GM13976 (cell line): Measurements from ENCODE around the gene MTFMT.

Experiments used
- DNase-seq: peaks from one replicate; pipeline ENCODE4 v3.0.0; 2012; ENCODE audit warnings: low spot score
- in situ Hi-C: fragments of 300-500 bp; cut with MboI; formaldehyde crosslinking; loops from one replicate; pipeline ENCODE4 v1.12.0; 2022; ENCODE audit warnings: low sequenced_read_pairs, mixed read lengths, inconsistent platforms; ENCODE audit not compliant: unreplicated experiment
- TF ChIP-seq, protein P1 (sequence below): IDR thresholded peaks from 2 replicates; pipeline ENCODE4 v1.5.1; 2012; ENCODE audit warnings: borderline replicate concordance, mild to moderate bottlenecking; ENCODE audit not compliant: insufficient read depth; ENCODE audit errors: extremely low read depth, missing control alignments, control extremely low read depth

Gene MTFMT

DNA sequence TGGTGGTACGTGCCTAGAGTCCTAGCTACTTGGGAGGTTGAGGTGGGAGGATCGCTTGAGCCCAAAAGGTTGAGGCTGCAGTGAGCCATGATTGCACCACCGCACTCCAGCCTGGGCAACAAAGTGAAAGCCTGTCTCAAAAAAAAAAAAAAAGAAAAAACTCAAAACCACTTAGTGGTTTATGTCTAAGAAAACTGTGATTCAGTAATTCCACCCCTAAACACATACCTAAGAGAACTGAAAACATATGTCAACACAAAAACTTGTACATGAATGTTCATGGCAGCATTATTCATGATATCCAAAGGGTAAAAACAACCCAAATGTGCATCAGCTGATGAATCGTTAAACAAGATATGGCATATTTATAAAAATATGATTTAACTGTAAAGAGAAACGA, 54.0 kb downstream of the MTFMT start:
- TF ChIP-seq, protein P1, sequence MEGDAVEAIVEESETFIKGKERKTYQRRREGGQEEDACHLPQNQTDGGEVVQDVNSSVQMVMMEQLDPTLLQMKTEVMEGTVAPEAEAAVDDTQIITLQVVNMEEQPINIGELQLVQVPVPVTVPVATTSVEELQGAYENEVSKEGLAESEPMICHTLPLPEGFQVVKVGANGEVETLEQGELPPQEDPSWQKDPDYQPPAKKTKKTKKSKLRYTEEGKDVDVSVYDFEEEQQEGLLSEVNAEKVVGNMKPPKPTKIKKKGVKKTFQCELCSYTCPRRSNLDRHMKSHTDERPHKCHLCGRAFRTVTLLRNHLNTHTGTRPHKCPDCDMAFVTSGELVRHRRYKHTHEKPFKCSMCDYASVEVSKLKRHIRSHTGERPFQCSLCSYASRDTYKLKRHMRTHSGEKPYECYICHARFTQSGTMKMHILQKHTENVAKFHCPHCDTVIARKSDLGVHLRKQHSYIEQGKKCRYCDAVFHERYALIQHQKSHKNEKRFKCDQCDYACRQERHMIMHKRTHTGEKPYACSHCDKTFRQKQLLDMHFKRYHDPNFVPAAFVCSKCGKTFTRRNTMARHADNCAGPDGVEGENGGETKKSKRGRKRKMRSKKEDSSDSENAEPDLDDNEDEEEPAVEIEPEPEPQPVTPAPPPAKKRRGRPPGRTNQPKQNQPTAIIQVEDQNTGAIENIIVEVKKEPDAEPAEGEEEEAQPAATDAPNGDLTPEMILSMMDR, result no peak
- in situ Hi-C loops, result no loop called here
- DNase-seq, result no peak

DNA sequence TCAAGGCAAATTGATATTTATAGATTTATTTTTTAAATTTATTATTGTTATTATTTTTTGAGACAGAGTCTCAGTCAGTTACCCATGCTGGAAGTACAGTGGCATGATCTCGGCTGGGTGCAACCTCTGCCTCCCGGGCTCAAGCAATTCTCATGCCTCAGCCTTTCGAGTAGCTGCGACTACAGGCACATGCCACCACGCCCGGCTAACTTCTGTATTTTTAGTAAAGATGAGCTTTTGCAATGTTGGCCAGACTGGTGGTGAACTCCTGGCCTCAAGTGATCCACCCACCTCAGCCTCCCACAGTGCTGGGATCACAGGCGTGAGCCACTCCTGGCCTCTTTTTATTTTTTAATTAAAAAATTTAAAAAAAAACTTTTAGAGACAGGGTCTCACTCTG, 58.7 kb downstream of the MTFMT start:
- in situ Hi-C loops, result no loop called here
- TF ChIP-seq, protein P1, result no peak
- DNase-seq, result no peak

DNA sequence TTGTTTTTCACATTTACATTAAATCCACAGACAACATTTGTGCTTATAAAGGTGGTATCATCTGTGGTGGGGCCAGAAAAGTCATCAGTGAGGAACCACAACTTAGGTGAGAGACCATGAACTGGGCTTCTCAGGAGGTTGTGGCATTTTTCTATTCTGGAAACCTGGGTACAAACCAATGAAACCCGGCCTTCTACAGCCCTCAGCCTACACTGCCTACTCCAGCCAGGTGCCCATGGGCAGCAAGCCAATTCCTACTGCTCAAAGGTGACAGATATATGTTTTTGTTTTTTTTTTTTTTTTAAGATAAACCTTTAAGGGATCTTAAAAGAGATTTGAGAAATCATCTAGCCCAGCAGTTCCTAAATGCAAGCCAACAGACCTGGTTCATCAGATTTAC, 60.0 kb downstream of the MTFMT start:
- TF ChIP-seq, protein P1, result no peak
- in situ Hi-C loops, result no loop called here
- DNase-seq, result no peak

DNA sequence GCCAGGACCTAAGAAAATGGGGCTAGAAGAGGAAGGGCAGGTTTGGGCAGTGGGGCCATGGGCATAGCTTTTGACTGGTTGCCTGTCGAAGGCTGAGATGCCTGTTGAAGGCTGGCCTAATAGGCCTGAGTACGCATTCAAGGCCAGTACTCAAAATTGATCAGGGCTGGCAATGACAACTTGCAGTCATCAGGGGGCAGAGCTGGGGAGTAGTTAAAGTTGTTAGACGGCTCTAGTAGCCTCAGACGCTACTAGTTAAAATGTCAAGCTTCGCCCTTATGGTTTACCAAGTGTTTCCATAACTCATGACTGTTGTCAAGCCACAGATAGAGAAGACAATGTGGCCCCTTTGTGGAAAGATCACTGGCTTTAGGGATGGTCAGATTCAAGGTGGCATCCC, 68.4 kb downstream of the MTFMT start:
- in situ Hi-C loops, result no loop called here
- TF ChIP-seq, protein P1, result no peak
- no peak for DNase-seq

DNA sequence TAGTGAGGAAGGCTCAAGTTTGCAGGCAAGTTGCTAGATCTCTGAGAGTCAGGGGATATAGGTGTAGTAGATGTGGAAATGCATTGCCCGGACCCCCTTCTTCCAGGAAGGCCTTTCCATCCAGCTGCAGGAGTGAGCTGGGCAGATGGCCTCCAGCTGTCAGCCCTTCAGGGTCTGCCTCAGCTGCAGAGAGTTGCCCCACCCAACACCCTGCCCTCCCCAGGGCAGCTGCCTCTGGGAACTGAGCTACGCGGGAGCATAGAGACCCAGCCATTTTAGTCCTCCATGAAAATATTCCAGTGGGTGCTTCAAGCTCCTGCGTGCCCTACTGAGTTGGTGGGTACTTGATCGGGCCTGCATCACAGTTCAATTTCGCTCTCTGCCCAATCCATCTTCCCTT, 69.3 kb downstream of the MTFMT start:
- in situ Hi-C loops, result no loop called here
- TF ChIP-seq, protein P1, result no peak
- DNase-seq, result no peak

DNA sequence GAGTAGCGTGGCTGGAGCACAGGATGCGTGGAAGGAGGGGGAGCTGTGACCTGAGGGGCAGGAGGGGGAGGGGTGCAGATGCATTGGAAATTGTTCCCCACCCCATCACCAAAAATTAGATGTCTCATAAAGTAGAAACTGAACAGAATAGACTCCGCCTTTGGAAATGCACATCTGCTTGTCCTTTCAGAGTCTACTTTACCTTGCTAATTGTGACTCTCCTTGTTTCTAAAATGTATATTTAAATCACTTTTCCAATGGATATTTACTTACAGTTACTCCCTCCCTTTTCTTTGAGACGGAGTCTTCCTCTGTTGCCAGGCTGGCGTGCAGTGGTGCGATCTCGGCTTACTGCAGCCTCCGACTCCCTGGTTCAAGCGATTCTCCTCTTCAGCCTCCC, 70.3 kb downstream of the MTFMT start:
- in situ Hi-C loops, result no loop called here
- no peak for DNase-seq
- TF ChIP-seq, protein P1, result no peak

DNA sequence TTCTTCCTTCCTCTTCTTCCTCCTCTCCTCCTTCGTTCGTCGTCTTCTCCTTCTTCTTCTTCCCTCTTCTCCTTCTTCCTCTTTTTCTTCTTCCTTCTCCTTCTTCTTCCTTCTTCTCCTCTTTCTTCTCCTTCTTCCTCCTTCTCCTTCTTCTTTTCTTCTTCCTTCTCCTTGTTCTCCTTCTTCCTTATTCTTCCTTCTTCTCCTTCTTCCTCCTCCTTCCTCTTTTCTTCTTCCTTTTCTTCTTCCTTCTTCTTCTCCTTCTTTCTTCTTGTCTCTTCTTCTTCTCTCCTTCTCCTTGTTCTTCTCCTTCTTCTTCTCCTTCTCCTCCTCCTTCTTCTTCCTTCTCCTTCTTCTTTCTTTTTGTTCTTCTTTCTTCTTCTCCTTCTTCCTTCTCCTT, 75.0 kb downstream of the MTFMT start:
- TF ChIP-seq, protein P1, result no peak
- in situ Hi-C loops, result no loop called here
- DNase-seq, result no peak
